ENCODE data around the gene GLRA2. TPM values are rescaled to one million over a fixed set of nuclear protein-coding genes. Genes with fewer than 3 reads are reported as not detected.

Gene GLRA2
- not detected in 2 replicates for total RNA-seq (2014; rRNA removed; shearing (Covaris generic))
- polyA plus RNA-seq (2014; cell fraction: nucleus; rRNA removed) = not detected in 2 replicates

- peak; percentile 27 for DNase-seq (ENCODE audit: extremely low read depth, low read depth)
Observed at GRCh38 chrX:14529290-14529989, at the start of gene GLRA2. Gene GLRA2, plus strand, starts transcription at chrX:14529536. Its CDS starts 522 bp downstream, at chrX:14530058.

GRCh38 chrX:14489437-14489836 lies 39.9 kb upstream of the GLRA2 start:
- no peak for DNase-seq (ENCODE audit: extremely low read depth, low read depth)

- DNase-seq (ENCODE audit: extremely low read depth, low read depth) = no peak
Observed at GRCh38 chrX:14491689-14492088, 37.6 kb upstream of the GLRA2 start.

- DNase-seq (ENCODE audit: extremely low read depth, low read depth) = no peak
Observed at GRCh38 chrX:14496674-14497073, 32.7 kb upstream of the GLRA2 start.

GRCh38 chrX:14497184-14497666 lies 32.1 kb upstream of the GLRA2 start:
- no peak for DNase-seq (ENCODE audit: extremely low read depth, low read depth)

GRCh38 chrX:14501327-14501726 lies 28.0 kb upstream of the GLRA2 start:
- DNase-seq (ENCODE audit: extremely low read depth, low read depth) = no peak

- DNase-seq (ENCODE audit: extremely low read depth, low read depth) = no peak
Observed at GRCh38 chrX:14504960-14505538, 24.3 kb upstream of the GLRA2 start.

- DNase-seq (ENCODE audit: extremely low read depth, low read depth) = no peak
Observed at GRCh38 chrX:14505648-14506047, 23.7 kb upstream of the GLRA2 start.

GRCh38 chrX:14506866-14507265 lies 22.5 kb upstream of the GLRA2 start:
- no peak for DNase-seq (ENCODE audit: extremely low read depth, low read depth)

GRCh38 chrX:14508025-14508690 lies 21.2 kb upstream of the GLRA2 start:
- no peak for DNase-seq (ENCODE audit: extremely low read depth, low read depth)

- no peak for DNase-seq (ENCODE audit: extremely low read depth, low read depth)
Observed at GRCh38 chrX:14509325-14510057, 19.8 kb upstream of the GLRA2 start.

GRCh38 chrX:14528629-14529289 lies 577 bp upstream of the GLRA2 start:
- DNase-seq (ENCODE audit: extremely low read depth, low read depth) = peak; percentile 30

- DNase-seq (ENCODE audit: extremely low read depth, low read depth) = no peak
Observed at GRCh38 chrX:14533867-14534266, 4.5 kb downstream of the GLRA2 start.

- no peak for DNase-seq (ENCODE audit: extremely low read depth, low read depth)
Observed at GRCh38 chrX:14546190-14546589, 16.9 kb downstream of the GLRA2 start.

GRCh38 chrX:14554131-14554715 lies 24.9 kb downstream of the GLRA2 start:
- no peak for DNase-seq (ENCODE audit: extremely low read depth, low read depth)

GRCh38 chrX:14564058-14564457 lies 34.7 kb downstream of the GLRA2 start:
- DNase-seq (ENCODE audit: extremely low read depth, low read depth) = no peak

GRCh38 chrX:14573161-14573560 lies 43.8 kb downstream of the GLRA2 start:
- no peak for DNase-seq (ENCODE audit: extremely low read depth, low read depth)

GRCh38 chrX:14581081-14581480 lies 51.7 kb downstream of the GLRA2 start:
- no peak for DNase-seq (ENCODE audit: extremely low read depth, low read depth)

GRCh38 chrX:14584548-14584947 lies 55.2 kb downstream of the GLRA2 start:
- DNase-seq (ENCODE audit: extremely low read depth, low read depth) = no peak

- no peak for DNase-seq (ENCODE audit: extremely low read depth, low read depth)
Observed at GRCh38 chrX:14590216-14590615, 60.9 kb downstream of the GLRA2 start.

All from NCI-H460 (cell line).